HEK293 (cell line): Measurements from ENCODE around the gene IRF1.
A peak's percentile ranks its signal among the peaks of the same experiment; 100 is the strongest.

ENCODE experiments used
- AEBP2 ChIP-seq: fragments of 450-650 bp; formaldehyde crosslinking; IDR thresholded peaks from 2 replicates; pipeline ENCODE4 v1.5.1; 2016; ENCODE audit warnings: missing biosample characterization, missing genetic modification characterization, borderline replicate concordance
- EGR2 ChIP-seq: fragments of 450-650 bp; formaldehyde crosslinking; IDR thresholded peaks from 2 replicates; pipeline ENCODE4 v1.5.1; 2016; ENCODE audit warnings: low read depth, missing biosample characterization, missing genetic modification characterization
- FEZF1 ChIP-seq: fragments of 450-650 bp; formaldehyde crosslinking; IDR thresholded peaks from 2 replicates; pipeline ENCODE4 v1.5.1; 2016; ENCODE audit warnings: missing biosample characterization, missing genetic modification characterization
- GLI4 ChIP-seq: fragments of 450-650 bp; formaldehyde crosslinking; IDR thresholded peaks from 2 replicates; pipeline ENCODE4 v1.5.1; 2016; ENCODE audit warnings: missing biosample characterization, missing genetic modification characterization
- HOXD13 ChIP-seq: sonication (generic); formaldehyde crosslinking; IDR thresholded peaks from 2 replicates; pipeline ENCODE4 v1.8.0; 2022; ENCODE audit warnings: missing genetic modification reagents, borderline replicate concordance
- KLF17 ChIP-seq: fragments of 450-650 bp; formaldehyde crosslinking; IDR thresholded peaks from 2 replicates; pipeline ENCODE4 v1.5.1; 2016; ENCODE audit warnings: missing biosample characterization, missing genetic modification characterization
- KLF8 ChIP-seq: fragments of 450-650 bp; formaldehyde crosslinking; IDR thresholded peaks from 2 replicates; pipeline ENCODE4 v1.5.1; 2016; ENCODE audit warnings: missing biosample characterization, missing genetic modification characterization
- SALL2 ChIP-seq: fragments of 450-650 bp; formaldehyde crosslinking; IDR thresholded peaks from 2 replicates; pipeline ENCODE4 v1.5.0; 2017; ENCODE audit warnings: missing biosample characterization, mild to moderate bottlenecking, missing genetic modification characterization, borderline replicate concordance
- SP2 ChIP-seq: fragments of 450-650 bp; formaldehyde crosslinking; IDR thresholded peaks from 2 replicates; pipeline ENCODE4 v1.5.1; 2016; ENCODE audit warnings: missing biosample characterization, missing genetic modification characterization
- TRIM28 ChIP-seq: IDR thresholded peaks from 2 replicates; pipeline ENCODE4 v1.6.1; 2011; ENCODE audit warnings: low read length, control low read depth, borderline replicate concordance
- ZBTB17 ChIP-seq: fragments of 450-650 bp; formaldehyde crosslinking; IDR thresholded peaks from 2 replicates; pipeline ENCODE4 v1.5.1; 2016; ENCODE audit warnings: missing biosample characterization, missing genetic modification characterization
- ZBTB48 ChIP-seq: fragments of 450-650 bp; formaldehyde crosslinking; IDR thresholded peaks from 2 replicates; pipeline ENCODE4 v1.5.1; 2016; ENCODE audit warnings: missing biosample characterization, missing genetic modification characterization
- ZEB2 ChIP-seq: fragments of 450-650 bp; formaldehyde crosslinking; IDR thresholded peaks from 2 replicates; pipeline ENCODE4 v1.5.1; 2016; ENCODE audit warnings: missing biosample characterization, missing genetic modification characterization
- ZFHX2 ChIP-seq: fragments of 450-650 bp; formaldehyde crosslinking; conservative IDR thresholded peaks from 2 replicates; pipeline ENCODE4 v1.5.1; 2016; ENCODE audit warnings: missing biosample characterization, missing genetic modification characterization
- ZNF157 ChIP-seq: fragments of 450-650 bp; formaldehyde crosslinking; IDR thresholded peaks from 2 replicates; pipeline ENCODE4 v1.5.1; 2016; ENCODE audit warnings: missing biosample characterization, missing genetic modification characterization
- ZNF335 ChIP-seq: fragments of 450-650 bp; formaldehyde crosslinking; conservative IDR thresholded peaks from 2 replicates; pipeline ENCODE4 v1.5.1; 2016; ENCODE audit warnings: missing biosample characterization, missing genetic modification characterization
- ZNF350 ChIP-seq: fragments of 450-650 bp; formaldehyde crosslinking; IDR thresholded peaks from 2 replicates; pipeline ENCODE4 v1.5.0; 2017; ENCODE audit warnings: missing biosample characterization, mild to moderate bottlenecking, missing genetic modification characterization
- ZNF394 ChIP-seq: fragments of 450-650 bp; formaldehyde crosslinking; IDR thresholded peaks from 2 replicates; pipeline ENCODE4 v1.5.1; 2016; ENCODE audit warnings: missing biosample characterization, missing genetic modification characterization, mild to moderate bottlenecking, moderate library complexity, borderline replicate concordance
- ZNF501 ChIP-seq: fragments of 450-650 bp; formaldehyde crosslinking; IDR thresholded peaks from 2 replicates; pipeline ENCODE4 v1.5.1; 2016; ENCODE audit warnings: missing biosample characterization, missing genetic modification characterization
- ZNF513 ChIP-seq: fragments of 450-650 bp; IDR thresholded peaks from 2 replicates; pipeline ENCODE4 v1.5.1; 2018; ENCODE audit warnings: missing biosample characterization, missing genetic modification characterization
- ZNF518A ChIP-seq: fragments of 450-650 bp; formaldehyde crosslinking; conservative IDR thresholded peaks from 2 replicates; pipeline ENCODE4 v1.5.1; 2016; ENCODE audit warnings: low read depth, missing biosample characterization, missing genetic modification characterization
- ZNF571 ChIP-seq: fragments of 450-650 bp; formaldehyde crosslinking; IDR thresholded peaks from 2 replicates; pipeline ENCODE4 v1.5.0; 2017; ENCODE audit warnings: missing biosample characterization, missing genetic modification characterization
- ZNF692 ChIP-seq: fragments of 450-650 bp; formaldehyde crosslinking; IDR thresholded peaks from 2 replicates; pipeline ENCODE4 v1.5.1; 2016; ENCODE audit warnings: missing biosample characterization, missing genetic modification characterization
- ZNF768 ChIP-seq: fragments of 450-650 bp; formaldehyde crosslinking; IDR thresholded peaks from 2 replicates; pipeline ENCODE4 v1.5.1; 2018; ENCODE audit warnings: missing biosample characterization, mild to moderate bottlenecking, missing genetic modification characterization
- ZNF785 ChIP-seq: fragments of 450-650 bp; formaldehyde crosslinking; IDR thresholded peaks from 2 replicates; pipeline ENCODE4 v1.5.1; 2016; ENCODE audit warnings: missing biosample characterization, missing genetic modification characterization
- ZNF837 ChIP-seq: fragments of 450-650 bp; formaldehyde crosslinking; IDR thresholded peaks from 2 replicates; pipeline ENCODE4 v1.5.1; 2016; ENCODE audit warnings: missing biosample characterization, missing genetic modification characterization
- ZSCAN23 ChIP-seq: fragments of 450-650 bp; formaldehyde crosslinking; IDR thresholded peaks from 2 replicates; pipeline ENCODE4 v1.5.1; 2016; ENCODE audit warnings: missing biosample characterization, missing genetic modification characterization
- ZSCAN4 ChIP-seq: fragments of 450-650 bp; formaldehyde crosslinking; IDR thresholded peaks from 2 replicates; pipeline ENCODE4 v1.5.1; 2017; ENCODE audit warnings: missing biosample characterization, missing genetic modification characterization

The IRF1 gene

GRCh38 chr5:132490484-132491367, at the start of gene IRF1 (continued):
- TF ChIP-seq KLF17 (peak; percentile 72), ZNF513 (tag by site-specific recombination) (0 out of 2 replicates have a peak, but pooled peaks have one; percentile 32), ZNF157 (tag by site-specific recombination) (no peak), ZNF501 (peak; percentile 95), EGR2 (tag by site-specific recombination) (peak; percentile 63), ZNF692 (peak; percentile 64; the same call in 1 of the 2 replicates), ZSCAN23 (tag by site-specific recombination) (0 out of 2 replicates have a peak, but pooled peaks have one; percentile 47), SP2 (peak; percentile 85), SALL2 (no peak), ZNF335 (tag by site-specific recombination) (peak; percentile 85), ZFHX2 (tag by site-specific recombination) (peak; percentile 79), KLF8 (tag by site-specific recombination) (peak; percentile 64; the same call in 1 of the 2 replicates), ZNF785 (tag by site-specific recombination) (no peak), ZNF837 (0 out of 2 replicates have a peak, but pooled peaks have one; percentile 37), ZNF350 (no peak), GLI4 (0 out of 2 replicates have a peak, but pooled peaks have one; percentile 73), ZNF394 (tag by site-specific recombination) (peak; percentile 63), ZBTB17 (tag by site-specific recombination) (peak; percentile 90), ZNF518A (tag by site-specific recombination) (no peak), AEBP2 (tag by site-specific recombination) (no peak), ZEB2 (tag by site-specific recombination) (peak; percentile 84), ZSCAN4 (tag by site-specific recombination) (no peak), ZBTB48 (tag by site-specific recombination) (peak; percentile 90), HOXD13 (CRISPR knock-in tag) (no peak), FEZF1 (tag by site-specific recombination) (no peak), ZNF571 (tag by site-specific recombination) (no peak), TRIM28 (no peak), ZNF768 (tag by site-specific recombination) (no peak)
